Sciatic nerve (tissue), 2 donors: ENCODE measurements around the gene TNRC18. TPM values are rescaled to one million over a fixed set of nuclear protein-coding genes. Genes with fewer than 3 reads are reported as not detected.
"Not testable (repeated sequence)": the region's sequence is repeated elsewhere in the genome, so short reads cannot be mapped to it uniquely, and the experiment has no call there.

Experiments used
- ATAC-seq: fragments of 200-7000 bp; cut with Tn5 transposase; one replicate; pipeline ENCODE4 v1.9.1; 2020; ENCODE audit warnings: mild to moderate bottlenecking, moderate library complexity
- DNase-seq: peaks from one replicate; pipeline ENCODE4 v3.0.0-alpha.2; 2020; ENCODE audit warnings: low spot score
- intact Hi-C: fragments of 100-400 bp; cut with DNase I; formaldehyde crosslinking; loops from one replicate; pipeline ENCODE4 v1.14.2; 2022
- total RNA-seq: library from RNA; stranded (reverse); fragmentation: NEBNext Ultra II Directional; extraction: Animal tissue kit (Norgen Biotek cat#: 25700); gene quantifications from one replicate; pipeline ENCODE4 v1.2.1, GENCODE V29; 2021
- donor health status: DM: no; HTN: no; CAD: no.
- donor health status: DM: no; HTN: no; CAD: no.

TNRC18 gene
- total RNA-seq, 1 donor from 2014 or later = 107 TPM

DNA sequence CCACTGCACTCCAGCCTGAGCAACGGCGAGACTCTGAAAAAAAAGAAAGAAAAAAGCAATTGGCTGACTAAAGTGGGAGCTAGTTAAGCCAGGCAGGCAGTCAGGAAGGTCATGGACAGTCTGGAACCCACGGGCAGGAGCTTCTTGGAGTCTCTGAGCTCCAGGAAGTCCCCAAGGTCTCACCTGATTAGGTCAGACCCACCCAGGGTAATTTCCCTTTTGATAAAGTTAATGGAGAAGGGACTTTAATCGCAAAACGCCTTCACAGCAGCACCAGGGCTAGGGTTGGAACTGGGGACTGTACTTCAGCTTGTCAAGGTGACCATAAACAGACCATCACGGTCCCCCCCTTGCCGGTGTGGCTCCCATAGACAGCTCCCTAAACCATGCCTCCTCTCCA is 134.3 kb downstream of the TNRC18 start:
- ATAC-seq = no peak
- intact Hi-C loops = no loop called here
- DNase-seq = no peak

DNA sequence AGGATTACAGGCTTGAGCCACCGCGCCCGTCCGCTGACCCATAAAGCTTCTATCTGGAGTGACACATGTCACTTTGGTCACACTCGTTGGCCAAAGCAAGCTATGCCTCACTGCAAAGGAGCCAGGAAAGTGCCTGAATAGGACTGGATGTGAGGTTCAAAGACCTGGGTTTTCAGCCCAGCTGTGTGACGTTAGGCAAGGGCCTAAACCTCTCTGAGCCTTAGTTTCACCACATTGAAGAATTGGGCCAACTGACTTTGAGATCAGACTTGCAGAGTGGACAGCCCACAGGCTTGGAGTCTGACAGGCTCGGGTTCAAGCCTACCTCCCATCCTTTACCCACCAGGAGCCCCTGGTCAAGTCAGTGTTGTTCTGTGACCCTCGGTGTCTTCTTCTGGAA is 135.1 kb downstream of the TNRC18 start:
- ATAC-seq, intact Hi-C loops, DNase-seq: not testable (repeated sequence)

- ATAC-seq (no peak), DNase-seq (no peak)
- intact Hi-C loops = no loop called here
These were observed 135.8 kb downstream of the TNRC18 start for GRCh38 chr7:5287802-5288201.

DNA sequence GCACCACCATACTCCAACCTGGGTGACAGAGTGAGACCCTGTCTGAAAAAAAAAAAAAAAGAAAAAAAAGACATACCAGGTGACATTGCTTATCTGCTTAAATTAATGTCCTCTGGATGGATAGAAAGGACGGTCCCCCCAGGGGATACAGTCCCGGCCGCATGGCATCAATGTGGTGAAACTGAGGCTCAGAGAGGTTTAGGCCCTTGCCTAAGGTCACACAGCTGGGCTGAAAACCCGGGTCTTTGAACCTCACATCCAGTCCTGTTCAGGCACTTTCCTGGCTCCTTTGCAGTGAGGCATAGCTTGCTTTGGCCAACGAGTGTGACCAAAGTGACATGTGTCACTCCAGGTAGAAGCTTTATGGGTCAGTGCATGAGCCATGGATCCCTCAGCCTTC is 136.3 kb downstream of the TNRC18 start:
- ATAC-seq, intact Hi-C loops, DNase-seq: not testable (repeated sequence)

DNA sequence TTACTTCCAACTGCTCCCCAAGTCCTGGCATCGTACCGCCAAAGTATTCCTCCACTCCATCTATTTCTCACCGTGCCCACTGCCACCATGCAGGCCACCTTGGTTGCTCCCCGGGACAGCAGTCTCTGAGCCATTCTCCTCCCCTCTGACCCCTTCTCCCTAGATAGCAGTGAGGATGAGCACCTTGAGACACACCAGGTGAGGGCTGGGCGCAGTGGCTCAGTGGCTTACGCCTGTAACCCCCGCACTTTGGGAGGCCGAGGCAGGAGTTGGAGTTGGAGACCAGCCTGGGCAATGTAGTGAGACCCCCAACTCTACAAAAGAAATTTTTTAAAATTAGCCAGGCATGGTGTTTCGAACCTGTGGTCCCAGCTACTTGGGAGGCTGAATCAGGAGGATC is 136.7 kb downstream of the TNRC18 start:
- DNase-seq (no peak), ATAC-seq (no peak)
- intact Hi-C loops = no loop called here

- ATAC-seq = peak; percentile 30
- intact Hi-C loops = no loop called here
These were observed 139.0 kb downstream of the TNRC18 start for GRCh38 chr7:5284304-5285281.

GRCh38 chr7:5283421-5284303 is 140.0 kb downstream of the TNRC18 start:
- intact Hi-C loops = no loop called here
- DNase-seq (no peak), ATAC-seq (peak; percentile 58)

More at GRCh38 chr7:5284304-5285281, 139.0 kb downstream of the TNRC18 start:
- DNase-seq = peak; percentile 73

- DNase-seq = no peak
- peak; percentile 65 for ATAC-seq
- intact Hi-C loops = no loop called here
These were observed 140.9 kb downstream of the TNRC18 start, which contains the start of gene SLC29A4 for GRCh38 chr7:5282543-5283316. TSS of gene SLC29A4 (plus strand) at chr7:5282943. CDS start at chr7:5287817, 4,874 bp downstream.

DNA sequence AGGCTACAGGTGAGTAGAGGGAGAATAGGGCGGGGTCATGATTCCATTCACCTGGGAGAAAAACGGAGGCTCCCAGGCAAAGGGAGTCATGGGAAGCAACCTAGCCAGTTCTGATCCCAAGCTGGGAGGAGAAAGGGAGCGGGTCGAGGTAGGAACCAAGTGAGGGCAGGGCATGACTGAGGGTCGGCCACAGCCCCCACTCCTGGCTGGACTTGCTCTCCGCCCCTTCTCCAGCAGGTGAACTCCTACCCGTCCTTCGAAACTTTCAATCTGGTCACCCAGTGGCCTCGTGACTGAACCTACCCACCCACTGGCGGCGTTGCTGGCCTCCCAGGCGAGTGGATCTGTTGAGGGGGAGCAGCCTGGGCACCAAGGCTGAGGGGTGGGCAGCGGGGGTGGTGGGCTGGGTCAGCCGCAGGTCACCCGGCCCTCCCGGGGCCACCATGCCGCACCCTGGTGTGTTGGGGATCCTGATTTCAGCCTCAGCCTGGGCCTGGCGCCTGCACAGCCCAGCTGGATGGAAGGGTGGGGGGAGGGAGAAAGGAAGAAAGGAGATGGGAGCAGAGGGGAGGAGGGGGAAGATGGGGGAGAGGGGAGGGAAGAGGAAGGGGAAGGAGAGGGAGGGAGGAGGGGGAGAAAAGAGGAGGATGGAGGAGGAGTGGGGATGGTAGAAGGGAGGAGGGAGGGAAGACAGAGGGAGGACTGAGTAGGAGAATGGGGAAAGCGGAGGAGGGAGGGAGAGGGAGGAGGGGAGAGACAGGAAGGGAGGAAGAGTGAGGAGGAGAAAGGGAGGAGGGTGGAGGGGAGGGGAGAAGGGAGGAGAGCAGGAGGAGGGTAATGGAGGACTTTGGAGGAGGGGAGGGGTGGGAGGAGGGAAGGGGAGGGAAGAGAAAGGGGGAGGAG is 141.8 kb downstream of the TNRC18 start:
- intact Hi-C loops, DNase-seq, ATAC-seq: not testable (repeated sequence)

- ATAC-seq (no peak), DNase-seq (no peak)
- intact Hi-C loops = no loop called here
These were observed 143.9 kb downstream of the TNRC18 start for GRCh38 chr7:5279734-5280133.

DNA sequence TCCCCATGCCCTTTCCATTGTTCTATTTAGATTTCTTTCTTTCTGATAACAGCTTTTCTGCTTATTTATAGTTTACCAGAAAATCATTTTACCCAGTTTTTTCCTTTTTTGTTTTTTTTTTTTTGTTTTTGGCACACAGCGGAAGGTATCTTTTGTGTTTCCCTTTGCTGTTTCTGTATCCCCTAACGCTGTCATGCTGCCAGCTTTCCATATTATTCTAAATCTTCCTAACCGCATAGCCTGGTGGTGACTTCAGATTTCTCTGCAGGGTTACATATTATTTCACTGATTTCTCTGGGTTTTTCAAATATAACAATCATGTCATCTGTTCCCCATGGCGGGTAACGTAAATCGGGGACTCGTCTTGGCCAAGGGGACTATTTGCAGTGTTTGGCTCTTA is 144.9 kb downstream of the TNRC18 start:
- intact Hi-C loops = no loop called here
- ATAC-seq = no peak

GRCh38 chr7:5276611-5277010 is 147.0 kb downstream of the TNRC18 start:
- ATAC-seq (no peak), DNase-seq (no peak)
- intact Hi-C loops = no loop called here

More for the DNA sequence above, 144.9 kb downstream of the TNRC18 start:
- DNase-seq = no peak

GRCh38 chr7:5276123-5276522 is 147.5 kb downstream of the TNRC18 start:
- DNase-seq, ATAC-seq, intact Hi-C loops: not testable (repeated sequence)

DNA sequence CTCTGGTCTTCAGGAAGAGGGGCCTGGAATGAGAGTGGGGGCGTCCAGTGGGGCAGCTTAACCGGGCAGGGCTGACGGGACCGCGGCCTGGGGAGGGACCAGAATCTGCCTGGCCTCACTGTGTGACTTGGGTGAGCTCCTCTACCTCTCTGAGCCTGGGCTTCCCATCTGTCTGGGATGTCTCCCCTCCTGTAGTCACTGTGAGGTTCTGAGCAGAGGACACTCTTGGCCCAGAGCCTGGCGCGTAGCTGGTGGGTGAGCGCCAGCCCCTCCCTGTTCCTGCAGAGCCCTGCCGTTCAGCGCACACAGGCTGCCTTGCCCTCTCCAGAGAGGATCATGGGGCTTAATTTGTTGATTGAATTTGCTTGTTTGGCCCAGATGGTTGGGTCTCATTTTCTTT is 148.1 kb downstream of the TNRC18 start:
- intact Hi-C loops, DNase-seq: not testable (repeated sequence)
- peak; percentile 54 for ATAC-seq

DNA sequence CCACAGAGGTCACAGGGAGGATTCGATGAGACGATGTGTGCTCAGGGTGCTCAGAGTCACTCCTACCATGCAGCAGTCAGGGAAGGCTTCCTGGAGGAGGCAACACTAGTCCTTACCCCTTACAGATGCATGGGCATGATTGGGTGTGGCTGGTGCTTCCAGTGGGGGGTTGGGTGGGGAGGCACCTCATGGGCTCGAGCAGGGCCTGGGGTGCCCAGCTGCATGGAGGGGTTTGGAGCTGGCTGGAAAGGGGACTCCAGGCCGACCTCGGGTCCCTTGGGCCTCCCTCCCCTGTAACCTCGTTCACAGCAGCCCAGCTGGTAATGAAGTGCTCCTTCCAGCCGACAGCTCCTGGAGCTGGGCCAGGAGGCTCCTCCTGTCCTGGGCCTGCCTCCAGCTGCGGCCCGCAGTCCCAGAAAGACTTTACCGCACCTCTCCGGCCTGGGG is 148.6 kb downstream of the TNRC18 start:
- intact Hi-C loops, DNase-seq: not testable (repeated sequence)
- ATAC-seq = peak; percentile 81

- intact Hi-C loops = no loop called here
- DNase-seq = no peak
- no peak for ATAC-seq
These were observed 149.2 kb downstream of the TNRC18 start for GRCh38 chr7:5274441-5274840.

GRCh38 chr7:5273831-5274405 is 149.7 kb downstream of the TNRC18 start:
- DNase-seq, intact Hi-C loops, ATAC-seq: not testable (repeated sequence)
